ENCODE data around the gene GPC3.

DNA sequence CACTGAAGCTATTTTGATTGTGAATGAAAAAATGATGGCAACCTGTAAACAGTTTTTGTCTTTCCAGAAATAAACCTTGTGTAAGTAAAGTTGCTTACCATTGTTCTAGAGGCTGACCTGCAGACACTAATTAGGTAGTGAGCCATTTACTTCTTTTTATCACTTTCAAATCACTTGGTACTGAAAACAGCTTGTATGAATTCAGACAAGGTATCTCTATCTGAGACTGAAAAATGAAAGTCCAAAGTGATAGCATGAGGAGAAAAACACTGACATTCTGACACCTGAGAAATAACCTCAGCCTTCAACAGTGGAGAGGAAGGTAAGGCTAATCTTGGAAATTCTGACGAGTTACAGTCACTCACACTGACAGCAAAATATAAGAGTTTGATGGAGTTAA, 238.8 kb downstream of the GPC3 start:
- TF ChIP-seq, protein P1, sequence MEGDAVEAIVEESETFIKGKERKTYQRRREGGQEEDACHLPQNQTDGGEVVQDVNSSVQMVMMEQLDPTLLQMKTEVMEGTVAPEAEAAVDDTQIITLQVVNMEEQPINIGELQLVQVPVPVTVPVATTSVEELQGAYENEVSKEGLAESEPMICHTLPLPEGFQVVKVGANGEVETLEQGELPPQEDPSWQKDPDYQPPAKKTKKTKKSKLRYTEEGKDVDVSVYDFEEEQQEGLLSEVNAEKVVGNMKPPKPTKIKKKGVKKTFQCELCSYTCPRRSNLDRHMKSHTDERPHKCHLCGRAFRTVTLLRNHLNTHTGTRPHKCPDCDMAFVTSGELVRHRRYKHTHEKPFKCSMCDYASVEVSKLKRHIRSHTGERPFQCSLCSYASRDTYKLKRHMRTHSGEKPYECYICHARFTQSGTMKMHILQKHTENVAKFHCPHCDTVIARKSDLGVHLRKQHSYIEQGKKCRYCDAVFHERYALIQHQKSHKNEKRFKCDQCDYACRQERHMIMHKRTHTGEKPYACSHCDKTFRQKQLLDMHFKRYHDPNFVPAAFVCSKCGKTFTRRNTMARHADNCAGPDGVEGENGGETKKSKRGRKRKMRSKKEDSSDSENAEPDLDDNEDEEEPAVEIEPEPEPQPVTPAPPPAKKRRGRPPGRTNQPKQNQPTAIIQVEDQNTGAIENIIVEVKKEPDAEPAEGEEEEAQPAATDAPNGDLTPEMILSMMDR (IDR thresholded peaks at IDR 0.05): no peak
- TF ChIP-seq TAF1 (IDR thresholded peaks at IDR 0.05; ENCODE audit: borderline replicate concordance, low read depth, low read length): no peak
- no peak for TF ChIP-seq SMC3 (IDR thresholded peaks at IDR 0.05; ENCODE audit: low read depth, low read length)
- TF ChIP-seq POLR2AphosphoS5 (IDR thresholded peaks at IDR 0.05; ENCODE audit: low read depth, low read length): no peak
- no peak for TF ChIP-seq EZH2phosphoT487 (IDR thresholded peaks at IDR 0.05; ENCODE audit: borderline replicate concordance, low read depth)
- TF ChIP-seq YY1 (IDR thresholded peaks at IDR 0.05; ENCODE audit: low read depth): no peak
- TF ChIP-seq, protein P2, sequence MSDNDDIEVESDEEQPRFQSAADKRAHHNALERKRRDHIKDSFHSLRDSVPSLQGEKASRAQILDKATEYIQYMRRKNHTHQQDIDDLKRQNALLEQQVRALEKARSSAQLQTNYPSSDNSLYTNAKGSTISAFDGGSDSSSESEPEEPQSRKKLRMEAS (IDR thresholded peaks at IDR 0.05; ENCODE audit: low read depth): no peak
- TF ChIP-seq, protein P3, sequence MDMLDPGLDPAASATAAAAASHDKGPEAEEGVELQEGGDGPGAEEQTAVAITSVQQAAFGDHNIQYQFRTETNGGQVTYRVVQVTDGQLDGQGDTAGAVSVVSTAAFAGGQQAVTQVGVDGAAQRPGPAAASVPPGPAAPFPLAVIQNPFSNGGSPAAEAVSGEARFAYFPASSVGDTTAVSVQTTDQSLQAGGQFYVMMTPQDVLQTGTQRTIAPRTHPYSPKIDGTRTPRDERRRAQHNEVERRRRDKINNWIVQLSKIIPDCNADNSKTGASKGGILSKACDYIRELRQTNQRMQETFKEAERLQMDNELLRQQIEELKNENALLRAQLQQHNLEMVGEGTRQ (IDR thresholded peaks at IDR 0.05; ENCODE audit: borderline replicate concordance, low read depth, low read length): no peak
- TF ChIP-seq RCOR1 (IDR thresholded peaks at IDR 0.05; ENCODE audit: low read length): no peak
- TF ChIP-seq, protein P4, sequence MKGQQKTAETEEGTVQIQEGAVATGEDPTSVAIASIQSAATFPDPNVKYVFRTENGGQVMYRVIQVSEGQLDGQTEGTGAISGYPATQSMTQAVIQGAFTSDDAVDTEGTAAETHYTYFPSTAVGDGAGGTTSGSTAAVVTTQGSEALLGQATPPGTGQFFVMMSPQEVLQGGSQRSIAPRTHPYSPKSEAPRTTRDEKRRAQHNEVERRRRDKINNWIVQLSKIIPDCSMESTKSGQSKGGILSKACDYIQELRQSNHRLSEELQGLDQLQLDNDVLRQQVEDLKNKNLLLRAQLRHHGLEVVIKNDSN (IDR thresholded peaks at IDR 0.05; ENCODE audit: borderline replicate concordance, low read depth): no peak
- TF ChIP-seq RAD21 (IDR thresholded peaks at IDR 0.05; ENCODE audit: low read length): no peak
- TF ChIP-seq, protein P5, sequence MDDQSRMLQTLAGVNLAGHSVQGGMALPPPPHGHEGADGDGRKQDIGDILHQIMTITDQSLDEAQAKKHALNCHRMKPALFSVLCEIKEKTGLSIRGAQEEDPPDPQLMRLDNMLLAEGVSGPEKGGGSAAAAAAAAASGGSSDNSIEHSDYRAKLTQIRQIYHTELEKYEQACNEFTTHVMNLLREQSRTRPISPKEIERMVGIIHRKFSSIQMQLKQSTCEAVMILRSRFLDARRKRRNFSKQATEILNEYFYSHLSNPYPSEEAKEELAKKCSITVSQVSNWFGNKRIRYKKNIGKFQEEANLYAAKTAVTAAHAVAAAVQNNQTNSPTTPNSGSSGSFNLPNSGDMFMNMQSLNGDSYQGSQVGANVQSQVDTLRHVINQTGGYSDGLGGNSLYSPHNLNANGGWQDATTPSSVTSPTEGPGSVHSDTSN (IDR thresholded peaks at IDR 0.05): no peak
- TF ChIP-seq, protein P6, sequence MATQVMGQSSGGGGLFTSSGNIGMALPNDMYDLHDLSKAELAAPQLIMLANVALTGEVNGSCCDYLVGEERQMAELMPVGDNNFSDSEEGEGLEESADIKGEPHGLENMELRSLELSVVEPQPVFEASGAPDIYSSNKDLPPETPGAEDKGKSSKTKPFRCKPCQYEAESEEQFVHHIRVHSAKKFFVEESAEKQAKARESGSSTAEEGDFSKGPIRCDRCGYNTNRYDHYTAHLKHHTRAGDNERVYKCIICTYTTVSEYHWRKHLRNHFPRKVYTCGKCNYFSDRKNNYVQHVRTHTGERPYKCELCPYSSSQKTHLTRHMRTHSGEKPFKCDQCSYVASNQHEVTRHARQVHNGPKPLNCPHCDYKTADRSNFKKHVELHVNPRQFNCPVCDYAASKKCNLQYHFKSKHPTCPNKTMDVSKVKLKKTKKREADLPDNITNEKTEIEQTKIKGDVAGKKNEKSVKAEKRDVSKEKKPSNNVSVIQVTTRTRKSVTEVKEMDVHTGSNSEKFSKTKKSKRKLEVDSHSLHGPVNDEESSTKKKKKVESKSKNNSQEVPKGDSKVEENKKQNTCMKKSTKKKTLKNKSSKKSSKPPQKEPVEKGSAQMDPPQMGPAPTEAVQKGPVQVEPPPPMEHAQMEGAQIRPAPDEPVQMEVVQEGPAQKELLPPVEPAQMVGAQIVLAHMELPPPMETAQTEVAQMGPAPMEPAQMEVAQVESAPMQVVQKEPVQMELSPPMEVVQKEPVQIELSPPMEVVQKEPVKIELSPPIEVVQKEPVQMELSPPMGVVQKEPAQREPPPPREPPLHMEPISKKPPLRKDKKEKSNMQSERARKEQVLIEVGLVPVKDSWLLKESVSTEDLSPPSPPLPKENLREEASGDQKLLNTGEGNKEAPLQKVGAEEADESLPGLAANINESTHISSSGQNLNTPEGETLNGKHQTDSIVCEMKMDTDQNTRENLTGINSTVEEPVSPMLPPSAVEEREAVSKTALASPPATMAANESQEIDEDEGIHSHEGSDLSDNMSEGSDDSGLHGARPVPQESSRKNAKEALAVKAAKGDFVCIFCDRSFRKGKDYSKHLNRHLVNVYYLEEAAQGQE (IDR thresholded peaks at IDR 0.05; ENCODE audit: low read depth, low read length): no peak
- TF ChIP-seq GATA2 (CRISPR knock-in tag; IDR thresholded peaks at IDR 0.05): no peak

All from SK-N-SH (cell line).